ENCODE results near the gene COX7A1.
A peak's percentile ranks its signal among the peaks of the same experiment; 100 is the strongest.
"Not testable (repeated sequence)": the region's sequence is repeated elsewhere in the genome, so short reads cannot be mapped to it uniquely, and the experiment has no call there.

Gene COX7A1

DNA sequence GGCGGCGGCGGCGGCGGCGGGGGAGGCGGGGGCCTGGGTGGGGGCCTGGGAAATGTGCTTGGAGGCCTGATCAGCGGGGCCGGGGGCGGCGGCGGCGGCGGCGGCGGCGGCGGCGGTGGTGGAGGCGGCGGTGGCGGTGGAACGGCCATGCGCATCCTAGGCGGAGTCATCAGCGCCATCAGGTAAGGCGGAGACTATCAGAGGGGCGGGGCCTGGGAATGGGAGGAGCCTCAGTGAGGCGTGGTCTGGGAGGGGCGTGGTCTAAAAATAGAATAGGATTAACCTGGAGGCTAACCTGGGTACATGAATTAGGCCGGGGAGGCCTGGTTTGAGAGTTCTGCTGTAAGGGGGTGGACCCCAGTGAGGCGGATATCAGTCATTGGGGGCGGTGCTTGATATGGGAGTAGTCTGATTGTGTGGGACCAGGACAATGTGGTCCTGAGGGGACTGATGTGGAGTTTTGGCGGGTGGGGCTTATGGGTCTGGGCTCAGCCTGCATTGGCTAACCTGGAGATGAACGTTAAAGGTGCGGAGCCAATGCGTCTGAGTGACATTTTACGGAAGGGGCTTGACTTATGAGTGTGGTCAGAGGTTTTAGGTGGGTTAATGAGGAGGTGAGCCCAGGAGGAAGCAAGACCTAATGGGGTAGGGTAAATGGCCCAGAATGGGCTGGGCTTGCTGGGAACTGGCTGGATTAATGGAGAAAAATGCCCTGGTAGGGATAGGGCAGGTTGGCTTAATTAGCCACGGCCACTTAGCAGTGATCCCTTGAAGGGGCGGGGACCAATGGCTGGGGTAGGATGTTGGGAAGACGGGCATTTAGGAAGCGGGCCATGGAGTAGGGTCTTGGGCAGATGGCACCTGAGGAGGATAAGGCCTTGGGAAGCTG, 11.0 kb downstream of the COX7A1 start:
- DNase-seq, result peak; percentile 87

DNA sequence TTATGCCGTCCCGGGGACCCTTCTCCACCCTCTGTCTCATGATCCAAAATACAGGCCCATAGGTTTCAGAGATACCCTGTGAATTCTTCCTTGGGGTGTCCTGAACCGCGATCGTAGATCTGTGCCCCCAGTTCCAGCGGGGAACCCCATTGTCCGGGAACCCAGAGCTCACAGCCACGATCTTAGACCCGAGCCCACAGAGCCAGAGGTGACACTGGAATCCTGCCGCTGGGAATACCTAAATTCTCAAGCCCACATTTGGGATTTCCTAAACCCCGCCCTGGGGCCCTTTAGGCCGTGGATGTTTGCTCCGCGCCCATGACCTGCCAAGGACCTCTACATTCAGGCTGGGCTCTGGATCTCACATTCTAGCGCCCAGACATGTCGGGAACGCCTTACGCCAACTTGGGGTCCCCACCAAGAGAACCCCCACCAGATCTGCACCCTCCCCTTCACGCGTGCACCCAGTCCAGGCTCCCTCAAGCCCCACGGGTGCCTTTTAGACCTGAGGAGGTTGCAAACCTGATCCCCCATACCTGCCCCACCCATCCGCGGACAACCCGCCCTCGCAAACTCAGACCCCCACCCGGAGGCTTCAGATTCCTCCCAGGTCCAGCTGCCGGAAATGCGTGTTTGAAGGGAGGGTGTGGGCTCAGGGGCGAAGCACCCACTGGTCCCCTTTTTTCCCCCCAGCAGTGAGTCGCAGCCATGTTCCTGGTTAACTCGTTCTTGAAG, 11.8 kb downstream of the COX7A1 start:
- DNase-seq, result peak; percentile 60

DNA sequence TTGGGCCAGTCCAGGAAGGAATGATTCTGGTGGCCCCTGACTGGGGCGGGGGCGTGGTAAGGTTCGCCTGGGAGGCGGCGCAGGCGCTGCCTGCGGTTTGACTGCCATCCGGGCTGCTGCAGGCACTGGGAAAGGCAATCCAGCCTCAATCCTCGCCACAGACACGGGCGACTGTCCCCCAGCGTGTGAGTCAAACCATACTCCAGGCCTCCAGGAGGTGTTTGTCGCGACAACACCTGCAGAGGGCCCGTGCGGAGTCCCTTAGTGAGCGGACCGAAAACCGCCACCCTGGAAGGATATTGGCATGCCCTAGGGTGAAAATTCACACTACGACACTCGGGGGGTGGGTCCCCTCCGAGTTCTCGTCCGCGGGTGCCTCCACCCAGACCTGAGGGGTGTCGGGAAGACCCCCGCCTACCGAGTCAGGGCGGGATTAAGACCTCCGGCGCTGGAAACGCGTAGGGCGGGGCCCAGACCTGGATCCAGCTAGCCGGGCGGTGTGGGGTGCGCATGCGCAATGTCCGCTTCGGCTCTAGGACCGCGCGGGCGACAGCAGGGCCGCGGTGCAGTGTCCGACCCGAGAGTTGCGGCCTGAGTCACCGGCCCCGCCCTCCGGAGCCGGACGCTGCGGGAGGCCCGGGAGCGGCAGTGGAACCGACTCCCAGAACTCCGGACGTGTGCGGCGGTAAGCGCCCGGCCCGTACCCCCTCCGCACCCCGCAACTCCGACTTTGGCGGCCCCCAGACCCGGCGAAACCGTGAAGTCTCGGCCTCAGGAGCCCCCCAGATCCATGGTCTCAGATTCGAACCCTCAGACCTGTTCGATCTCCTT, 12.6 kb downstream of the COX7A1 start, which contains the start of gene CAPNS1:
TSS of gene CAPNS1 (plus strand) at position 594 of the 831 bp plus-strand sequence. CDS start 946 bp downstream, outside the sequence.
- peak; percentile 95 for DNase-seq

DNA sequence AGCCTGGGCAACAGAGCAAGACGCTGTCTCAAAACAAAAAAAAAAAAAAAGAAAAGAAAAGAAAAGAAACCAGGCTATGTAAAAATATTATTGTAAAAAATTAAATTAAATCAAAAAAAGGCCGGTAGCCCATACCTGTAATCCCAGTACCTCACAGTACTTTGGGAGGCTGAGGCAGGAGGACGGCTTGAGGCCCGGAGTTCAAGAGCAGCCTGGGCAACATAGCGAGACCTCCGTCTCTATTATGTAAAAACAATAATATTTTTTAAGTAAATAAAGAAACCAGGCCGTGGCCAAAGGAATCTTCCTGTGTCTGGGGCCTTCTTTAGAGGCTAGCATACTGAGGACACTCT, 13.2 kb downstream of the COX7A1 start:
- no peak for DNase-seq

DNA sequence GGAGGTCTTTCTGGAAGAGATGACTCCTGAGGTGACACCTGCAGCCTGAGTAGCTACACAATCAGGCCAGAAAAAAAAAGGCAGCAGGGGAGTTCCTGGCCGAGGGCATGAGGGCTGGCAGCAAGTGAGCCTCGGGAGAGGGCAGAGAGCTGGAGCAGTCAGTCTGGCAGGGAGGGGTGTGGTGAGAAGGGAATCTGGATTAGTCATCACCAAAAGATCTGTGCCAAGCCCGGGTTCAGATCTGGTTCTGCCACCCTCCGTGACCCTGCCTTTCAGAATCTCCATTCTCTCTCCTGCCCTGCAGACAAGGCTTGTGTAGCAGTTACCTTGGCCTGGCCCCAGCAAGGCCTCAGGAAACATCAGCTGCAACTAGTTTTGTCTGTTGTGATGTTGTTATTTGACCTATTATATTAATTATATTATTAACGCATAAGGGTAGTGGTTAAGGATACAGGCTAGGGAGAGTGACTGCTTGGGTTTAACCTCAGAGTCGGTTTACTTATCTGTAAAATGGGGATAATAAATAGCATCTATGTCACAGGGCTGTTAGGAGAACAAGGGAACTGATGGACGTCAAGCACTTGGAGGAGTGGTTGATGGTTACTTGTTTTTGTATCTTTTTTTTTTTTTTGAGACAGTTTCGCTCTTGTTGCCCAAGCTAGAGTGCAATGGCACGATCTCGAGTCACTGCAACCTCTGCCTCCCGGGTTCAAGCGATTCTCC, 15.1 kb downstream of the COX7A1 start:
- peak; percentile 62 for DNase-seq

DNA sequence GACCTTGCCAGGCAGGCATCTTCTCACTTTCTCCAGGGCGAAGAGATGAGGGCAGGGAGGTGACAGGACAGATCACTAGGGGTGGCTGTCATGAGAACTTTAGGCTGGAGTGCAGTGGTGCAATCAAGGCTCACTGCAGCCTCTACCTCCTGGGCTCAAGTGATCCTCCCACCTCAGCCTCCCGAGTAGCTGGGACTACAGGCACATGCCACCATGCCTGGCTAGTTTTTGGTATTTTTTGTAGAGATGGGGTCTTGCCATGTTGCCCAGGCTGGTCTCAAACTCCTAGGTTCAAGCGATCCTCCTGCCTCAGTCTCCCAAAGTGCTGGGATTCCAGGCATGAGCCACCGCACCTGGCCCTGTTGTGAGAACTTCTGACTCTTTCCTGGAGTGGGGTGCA, 17.4 kb downstream of the COX7A1 start:
- not testable (repeated sequence) for DNase-seq

DNA sequence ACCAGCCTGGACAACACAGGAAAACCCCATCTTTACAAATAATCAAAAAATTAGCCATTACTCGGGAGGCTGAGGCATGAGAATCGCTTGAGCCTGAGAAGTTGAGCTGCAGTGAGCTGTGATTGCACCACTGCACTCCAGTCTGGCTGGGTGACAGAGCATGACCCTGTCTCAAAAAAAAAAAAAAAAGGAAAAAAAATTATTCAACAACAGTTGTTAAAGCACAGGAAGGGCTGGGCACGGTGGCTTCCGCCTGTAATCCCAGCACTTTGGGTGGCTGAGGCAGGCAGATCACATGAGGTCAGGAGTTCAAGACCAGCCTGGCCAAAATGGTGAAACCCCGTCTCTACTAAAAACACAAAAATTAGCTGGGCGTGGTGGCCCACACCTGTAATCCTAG, 21.0 kb downstream of the COX7A1 start:
- not testable (repeated sequence) for DNase-seq

DNA sequence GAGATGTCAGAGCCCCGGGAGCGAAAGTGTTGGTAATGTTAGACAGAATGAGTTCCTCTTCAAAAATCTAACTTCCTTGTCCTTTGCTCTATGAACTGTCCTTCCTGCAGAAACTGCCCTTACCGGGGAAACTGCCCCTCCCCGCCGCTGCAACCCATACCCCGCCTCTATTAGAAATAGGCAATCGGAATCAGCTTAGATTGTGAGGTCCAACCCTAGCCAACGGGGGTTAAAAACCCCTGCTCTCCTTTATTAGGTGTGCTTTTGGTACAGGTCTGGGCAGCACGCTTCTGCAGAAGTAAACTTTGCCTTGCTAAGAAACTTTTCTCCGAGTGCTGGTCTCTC, 23.9 kb downstream of the COX7A1 start:
- no peak for DNase-seq

DNA sequence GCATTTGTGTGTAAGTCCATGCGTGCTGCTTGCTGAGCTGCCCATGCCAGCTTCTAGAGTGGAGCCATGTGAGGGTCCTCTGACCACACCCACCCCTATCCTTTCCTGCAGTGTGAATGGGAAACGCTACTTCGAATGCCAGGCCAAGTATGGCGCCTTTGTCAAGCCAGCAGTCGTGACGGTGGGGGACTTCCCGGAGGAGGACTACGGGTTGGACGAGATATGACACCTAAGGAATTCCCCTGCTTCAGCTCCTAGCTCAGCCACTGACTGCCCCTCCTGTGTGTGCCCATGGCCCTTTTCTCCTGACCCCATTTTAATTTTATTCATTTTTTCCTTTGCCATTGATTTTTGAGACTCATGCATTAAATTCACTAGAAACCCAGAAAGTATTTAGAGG, 26.7 kb downstream of the COX7A1 start:
- DNase-seq, result no peak

DNA sequence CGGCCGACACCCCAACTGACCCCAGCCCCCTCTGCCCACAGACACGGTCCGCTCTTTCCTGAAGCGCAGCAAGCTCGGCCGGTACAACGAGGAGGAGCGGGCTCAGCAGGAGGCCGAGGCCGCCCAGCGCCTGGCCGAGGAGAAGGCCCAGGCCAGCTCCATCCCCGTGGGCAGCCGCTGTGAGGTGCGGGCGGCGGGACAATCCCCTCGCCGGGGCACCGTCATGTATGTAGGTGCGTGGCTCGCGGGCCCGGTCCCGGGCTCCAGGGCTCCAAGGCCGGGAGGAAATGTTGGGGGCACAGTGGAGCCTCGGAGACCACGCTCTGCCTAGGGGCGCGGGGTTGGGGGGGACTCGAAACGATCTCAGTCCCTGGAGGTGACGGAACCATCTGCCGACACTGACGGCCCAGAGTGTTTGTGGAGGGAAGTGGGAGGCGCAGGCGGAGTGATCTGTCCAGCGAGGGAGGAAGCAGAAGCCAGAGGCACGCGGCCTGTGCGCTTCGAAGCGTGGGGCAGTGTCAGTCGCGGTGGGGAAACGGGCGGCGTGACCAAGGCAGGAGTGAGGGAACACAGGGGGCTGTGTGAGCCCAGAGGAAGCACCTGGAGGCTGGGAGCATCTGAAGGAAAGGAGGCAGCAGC, 30.6 kb downstream of the COX7A1 start:
- no peak for DNase-seq

DNA sequence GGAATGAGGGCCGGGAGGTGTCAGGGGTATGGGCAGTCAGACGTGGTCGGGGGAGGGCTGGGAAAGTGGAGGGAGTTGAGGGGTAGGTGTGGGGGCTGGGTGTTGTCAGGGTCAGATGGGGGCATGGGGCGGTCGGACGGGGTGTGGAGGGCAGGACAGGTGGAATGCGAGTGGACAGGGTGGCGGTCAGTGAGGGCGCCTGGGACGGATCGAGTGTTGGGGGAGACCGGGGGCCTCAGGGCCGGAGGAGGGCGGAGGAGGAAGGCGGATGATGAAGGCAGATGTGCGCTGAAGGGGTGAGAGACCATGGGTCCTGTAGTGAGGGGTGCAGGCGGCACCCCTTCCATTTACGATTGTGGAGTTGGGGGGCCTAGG, 31.3 kb downstream of the COX7A1 start:
- no peak for DNase-seq

DNA sequence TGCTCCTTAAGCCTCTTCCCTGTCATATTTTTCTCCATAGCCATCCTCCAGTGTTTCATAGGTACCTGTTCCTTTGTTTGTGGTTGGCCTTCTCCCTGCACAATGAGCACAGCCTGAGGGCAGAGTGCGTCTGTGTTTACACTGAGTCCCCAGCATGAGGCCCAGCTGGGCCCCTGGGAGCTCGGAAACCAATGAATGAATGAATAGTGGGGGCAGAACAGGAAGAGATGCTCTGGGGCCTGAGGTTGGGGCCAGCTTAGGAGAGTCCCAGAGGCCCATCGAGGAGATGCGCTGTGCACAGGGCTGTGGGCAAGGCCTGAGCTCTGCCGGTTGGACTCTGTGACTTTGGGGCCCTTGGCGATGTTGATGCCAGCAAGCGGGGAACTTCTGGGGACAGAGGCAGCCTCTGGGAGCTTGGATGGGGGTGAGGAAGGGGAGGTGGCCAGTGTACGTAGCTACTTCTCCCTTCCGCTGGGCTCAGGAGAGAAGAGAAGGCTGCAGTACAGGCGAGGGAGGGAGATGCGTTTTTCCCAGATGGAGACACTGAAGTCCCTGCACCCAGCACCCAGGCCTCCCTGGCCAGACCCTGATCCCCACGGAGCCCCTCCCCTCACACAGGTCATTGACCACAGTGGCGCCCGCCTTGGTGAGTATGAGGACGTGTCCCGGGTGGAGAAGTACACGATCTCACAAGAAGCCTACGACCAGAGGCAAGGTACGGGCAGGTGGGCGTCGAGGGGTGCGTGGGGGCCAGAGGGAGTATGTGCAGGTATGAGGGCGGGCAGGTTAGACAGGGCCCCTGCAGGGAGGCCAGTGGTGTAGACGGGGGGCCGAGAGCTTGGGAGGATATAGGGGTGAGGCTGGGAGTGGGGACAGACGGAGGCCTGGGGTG, 31.9 kb downstream of the COX7A1 start:
- DNase-seq, result no peak

DNA sequence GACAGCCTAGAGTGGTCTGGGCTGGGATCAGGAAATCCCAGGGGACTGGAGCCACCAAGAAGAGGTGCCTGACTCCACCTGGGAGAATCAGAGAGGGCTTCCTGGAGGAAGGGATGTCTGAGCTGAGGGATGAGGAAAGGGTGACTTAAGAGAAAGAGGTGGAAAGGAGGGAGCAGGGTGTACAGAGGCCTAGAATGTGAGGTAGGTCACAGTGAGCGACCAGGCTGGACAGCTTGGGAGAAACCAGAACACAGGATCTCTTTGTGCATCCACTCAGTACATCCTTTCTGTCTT, 36.0 kb downstream of the COX7A1 start:
- DNase-seq, result no peak

DNA sequence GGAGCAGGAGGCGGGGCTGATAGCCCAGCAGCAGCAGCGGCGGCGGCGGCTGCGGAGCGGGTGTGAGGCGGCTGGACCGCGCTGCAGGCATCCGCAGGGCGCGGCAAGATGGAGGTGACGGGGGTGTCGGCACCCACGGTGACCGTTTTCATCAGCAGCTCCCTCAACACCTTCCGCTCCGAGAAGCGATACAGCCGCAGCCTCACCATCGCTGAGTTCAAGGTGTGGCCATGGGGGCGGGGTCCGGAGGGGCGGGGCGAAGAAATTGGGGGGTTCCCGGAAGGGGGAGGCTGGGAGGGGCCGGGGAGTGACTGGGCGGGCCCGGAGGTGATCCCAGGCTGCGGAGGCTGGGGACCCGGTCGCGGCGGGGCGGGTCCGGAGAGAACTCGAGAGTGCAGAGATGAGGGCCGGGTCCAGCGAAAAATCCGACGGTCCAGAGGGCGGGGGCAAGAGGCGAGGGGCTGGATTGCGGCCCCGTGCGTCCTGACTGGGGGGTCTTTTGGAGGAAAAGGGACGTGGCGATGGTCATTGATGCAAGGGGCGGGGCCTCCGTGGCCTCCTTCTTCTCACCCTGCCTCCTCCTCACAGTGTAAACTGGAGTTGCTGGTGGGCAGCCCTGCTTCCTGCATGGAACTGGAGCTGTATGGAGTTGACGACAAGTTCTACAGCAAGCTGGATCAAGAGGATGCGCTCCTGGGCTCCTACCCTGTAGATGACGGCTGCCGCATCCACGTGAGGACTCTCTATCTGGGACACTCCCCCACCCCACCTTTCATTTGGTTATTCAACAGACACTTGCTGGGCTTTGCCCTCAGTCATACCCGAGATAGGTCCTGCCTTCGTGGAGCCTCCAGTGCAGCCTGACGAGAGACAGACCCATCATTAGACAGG, 36.5 kb downstream of the COX7A1 start, which contains the start of gene TBCB:
TSS of gene TBCB (plus strand) at position 16 of the 891 bp plus-strand sequence. CDS start at position 109, 93 bp downstream.
- no peak for DNase-seq

DNA sequence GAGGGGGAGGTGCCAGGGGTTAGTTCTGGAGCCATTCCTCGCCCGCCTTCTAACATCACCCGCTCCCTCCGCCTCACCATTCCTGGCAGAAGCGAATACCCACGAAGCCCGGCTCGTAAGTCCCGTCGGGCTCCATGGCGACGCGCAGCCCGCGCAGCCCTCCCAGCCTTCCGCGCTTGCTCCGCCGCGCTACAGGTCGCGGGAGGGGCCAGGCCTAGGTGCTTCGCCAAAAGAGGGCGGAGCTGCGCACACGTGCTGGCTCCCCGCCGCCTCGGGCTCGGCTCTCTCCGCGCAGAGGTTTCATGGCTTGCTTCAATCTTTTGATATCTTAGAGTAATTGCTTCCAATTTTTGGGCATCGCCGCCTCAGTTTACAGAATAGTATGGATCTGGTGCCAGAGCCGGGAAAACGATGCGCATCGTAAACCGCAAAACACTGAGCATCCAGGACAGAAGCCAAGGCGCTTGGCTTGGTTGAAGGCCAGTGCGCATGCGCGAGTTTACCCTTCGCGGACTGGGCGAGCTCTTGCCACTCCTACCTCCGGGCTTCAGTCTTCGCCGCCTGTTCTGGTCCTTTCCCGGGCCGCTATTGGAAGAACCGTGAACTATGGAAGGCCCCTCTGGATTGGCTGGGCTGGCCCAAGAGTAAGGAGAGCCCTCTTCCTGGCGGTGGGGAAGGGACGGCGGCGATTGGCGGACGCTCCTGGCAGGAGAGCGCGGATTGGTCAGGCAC, 37.4 kb downstream of the COX7A1 start, which contains the start of gene POLR2I:
TSS of gene POLR2I (minus strand) at position 155 of the 732 bp plus-strand sequence. CDS start at position 136, 19 bp downstream.
- peak; percentile 100 for DNase-seq

DNA sequence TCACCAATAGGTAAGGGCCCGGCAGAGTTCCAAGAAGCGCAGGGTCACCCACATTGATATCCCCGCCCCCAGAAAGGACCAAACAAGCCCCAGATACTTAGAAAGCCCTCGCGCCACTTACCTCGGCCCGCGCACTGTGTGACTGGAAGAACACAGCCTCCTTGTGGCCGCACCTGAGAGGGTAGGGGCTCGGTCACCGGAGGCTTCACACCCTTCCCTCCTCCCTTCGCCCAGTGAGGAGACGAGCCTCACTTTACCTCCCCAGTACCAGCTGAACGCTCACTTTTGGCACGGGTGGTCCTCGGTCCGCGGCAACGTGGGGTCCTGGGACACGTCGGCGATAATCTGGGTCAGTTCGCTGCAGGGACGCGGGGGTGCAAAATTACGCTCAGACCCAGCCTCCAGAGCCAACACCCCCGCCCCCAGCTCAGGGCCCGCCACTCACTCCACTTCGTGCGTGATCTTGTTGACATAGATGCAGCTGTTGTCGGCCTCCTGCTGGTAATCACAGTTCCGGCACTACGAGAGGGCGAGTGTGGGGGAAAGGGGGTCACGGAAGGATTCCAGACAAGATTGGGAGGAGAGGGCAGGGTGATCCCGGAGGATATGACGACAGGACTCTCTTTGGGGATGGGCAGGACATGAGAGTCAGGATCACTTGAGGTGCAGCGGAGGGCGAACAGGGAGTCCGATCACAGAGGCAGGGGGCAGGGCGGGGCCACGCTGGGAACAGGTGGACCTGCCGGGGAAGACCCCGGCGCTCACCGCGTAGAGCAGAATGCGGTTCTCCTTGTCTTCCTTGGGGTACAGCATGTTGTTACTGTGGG, 38.1 kb downstream of the COX7A1 start:
- DNase-seq, result peak; percentile 16

DNA sequence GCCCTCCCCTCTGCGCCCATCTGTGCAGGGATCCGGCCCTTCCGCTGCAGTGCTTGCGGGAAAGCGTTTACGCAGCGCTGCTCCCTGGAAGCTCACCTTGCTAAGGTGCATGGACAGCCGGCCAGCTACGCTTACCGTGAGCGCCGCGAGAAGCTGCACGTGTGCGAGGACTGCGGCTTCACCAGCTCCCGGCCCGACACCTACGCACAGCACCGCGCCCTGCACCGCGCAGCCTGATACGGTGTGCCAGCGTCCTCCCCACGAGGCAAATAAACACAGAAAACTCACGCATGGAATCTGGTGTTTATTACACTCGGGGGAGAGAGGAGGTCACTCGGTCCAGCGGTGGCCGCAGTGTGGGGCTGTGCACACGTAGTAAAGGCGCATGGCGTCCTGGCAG, 38.8 kb downstream of the COX7A1 start:
- no peak for DNase-seq

DNA sequence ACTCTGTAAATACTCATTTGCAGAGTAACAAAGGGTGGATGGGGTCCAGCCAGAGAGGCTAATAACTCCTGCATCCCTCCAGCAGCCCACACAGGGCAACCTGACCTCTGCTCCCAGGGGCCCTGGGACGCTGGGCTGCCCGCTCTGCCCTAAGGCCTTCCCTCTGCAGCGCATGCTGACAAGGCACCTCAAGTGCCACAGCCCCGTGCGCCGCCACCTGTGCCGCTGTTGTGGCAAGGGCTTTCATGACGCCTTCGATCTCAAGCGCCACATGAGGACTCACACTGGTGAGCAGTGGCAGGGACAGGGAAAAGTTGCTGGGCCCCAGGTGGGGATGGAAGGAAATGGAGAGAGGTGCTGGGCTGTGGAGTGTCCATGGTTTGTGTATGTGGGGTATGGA, 39.6 kb downstream of the COX7A1 start:
- no peak for DNase-seq

Data from hematopoietic multipotent progenitor cell treated with erythropoietin and hydrocortisone succinate and interleukin-3 and kit ligand, for 8 days (in vitro differentiated cells).